Measurements from ENCODE around the gene ITK.
"Not testable (repeated sequence)": the region's sequence is repeated elsewhere in the genome, so short reads cannot be mapped to it uniquely, and the experiment has no call there.

The ITK gene

GRCh38 chr5:157212307-157212706 is 31.7 kb downstream of the ITK start:
- no peak for DNase-seq (ENCODE audit: low spot score)

- DNase-seq (ENCODE audit: low spot score) = no peak
These were observed 33.0 kb downstream of the ITK start for GRCh38 chr5:157213527-157214243.

GRCh38 chr5:157214415-157214814 is 33.8 kb downstream of the ITK start:
- no peak for DNase-seq (ENCODE audit: low spot score)

- DNase-seq (ENCODE audit: low spot score) = no peak
These were observed 34.3 kb downstream of the ITK start for GRCh38 chr5:157214861-157215513.

- DNase-seq (ENCODE audit: low spot score) = no peak
These were observed 35.0 kb downstream of the ITK start for GRCh38 chr5:157215514-157216167.

- no peak for DNase-seq (ENCODE audit: low spot score)
These were observed 35.9 kb downstream of the ITK start for GRCh38 chr5:157216391-157217142.

GRCh38 chr5:157217289-157218024 is 36.8 kb downstream of the ITK start:
- DNase-seq (ENCODE audit: low spot score) = no peak

- no peak for DNase-seq (ENCODE audit: low spot score)
These were observed 39.0 kb downstream of the ITK start for GRCh38 chr5:157219491-157220271.

- no peak for DNase-seq (ENCODE audit: low spot score)
These were observed 41.3 kb downstream of the ITK start for GRCh38 chr5:157221959-157222358.

GRCh38 chr5:157222506-157223230 is 42.0 kb downstream of the ITK start:
- no peak for DNase-seq (ENCODE audit: low spot score)

GRCh38 chr5:157225469-157226422 is 45.1 kb downstream of the ITK start:
- no peak for DNase-seq (ENCODE audit: low spot score)

GRCh38 chr5:157230610-157231009 is 50.0 kb downstream of the ITK start:
- DNase-seq (ENCODE audit: low spot score) = no peak

- DNase-seq (ENCODE audit: low spot score) = no peak
These were observed 52.1 kb downstream of the ITK start for GRCh38 chr5:157232706-157233105.

- no peak for DNase-seq (ENCODE audit: low spot score)
These were observed 52.9 kb downstream of the ITK start for GRCh38 chr5:157233515-157233914.

- no peak for DNase-seq (ENCODE audit: low spot score)
These were observed 55.8 kb downstream of the ITK start for GRCh38 chr5:157236423-157236822.

- no peak for DNase-seq (ENCODE audit: low spot score)
These were observed 60.8 kb downstream of the ITK start for GRCh38 chr5:157241483-157241882.

- DNase-seq (ENCODE audit: low spot score) = not testable (repeated sequence)
These were observed 64.1 kb downstream of the ITK start for GRCh38 chr5:157244704-157245103.

- no peak for DNase-seq (ENCODE audit: low spot score)
These were observed 64.8 kb downstream of the ITK start for GRCh38 chr5:157245476-157245875.

- no peak for DNase-seq (ENCODE audit: low spot score)
These were observed 65.2 kb downstream of the ITK start for GRCh38 chr5:157245886-157246285.
